ENCODE measurements around the gene GIPC1. TPM values are rescaled to one million over a fixed set of nuclear protein-coding genes. Genes with fewer than 3 reads are reported as not detected.

The GIPC1 gene
- total and polyA plus RNA-seq, 9 of the 15 experiments (the other 6 are each of a cell fraction or from before 2014, with no cell fraction given), result 0.49 to 54.7 (median 24.8) TPM

- no TSS peak for BruUV-seq (replicated peaks)
- ATAC-seq (no peak), FAIRE-seq (no peak), DNase-seq (ENCODE audit: extremely low read depth in 1 of 4, low spot score in 3 of 4) (no peak)
- no peaks in the 10 kb centered on the region for H3K9me3 ChIP-seq (replicated peaks; ENCODE audit: control insufficient read depth, insufficient read depth, low read depth, low read length)
- intact Hi-C loops (cut with micrococcal nuclease) (no loop called here), in situ Hi-C loops (cut with MboI) (no loop called here)
- H3K4me2 ChIP-seq (ENCODE audit: insufficient read depth, low read length), result peak overlapping the region; percentile 69
- no peaks in the 10 kb centered on the region for H3K27me3 ChIP-seq (ENCODE audit: control insufficient read depth in 2 of 2, insufficient read depth in 2 of 2, low read length in 2 of 2)
- peak overlapping the region; percentile 65 to 86 for H3K9ac ChIP-seq (ENCODE audit: insufficient read depth in 1 of 2, low read depth in 2 of 2, low read length in 2 of 2)
- peak overlapping the region; percentile 87 for H2AFZ ChIP-seq (ENCODE audit: low read depth, low read length)
- H3K36me3 ChIP-seq (ENCODE audit: control insufficient read depth, insufficient read depth, low read length), result peaks cover 6% of the 10 kb centered on the region; the same call in 2 of the 3 replicates
- peak overlapping the region; percentile 76 for H3K4me3 ChIP-seq
- H3K79me2 ChIP-seq (ENCODE audit: control insufficient read depth, insufficient read depth, low read length), result peaks cover 42% of the 10 kb centered on the region
- WGBS (ENCODE audit: insufficient coverage, low coverage, missing lambda C conversion rate), result 15% methylated on average over 23 of the region's 39 CpGs
- H4K20me1 ChIP-seq (replicated peaks; ENCODE audit: control insufficient read depth, insufficient read depth, low read length), result peaks cover 5% of the 10 kb centered on the region; the same call in 1 of the 2 replicates
- ChIA-PET CTCF (ENCODE audit: low intra/inter-chr PET ratio) (no interaction called here), POLR2A (interaction anchor here (0.6 to 1.0 kb wide), 4 partner anchors 10 to 842 kb away, joined by 3 to 5 read pairs (median 4); partner anchors contain the start of genes ASF1B and DNAJB1)
- peak overlapping the region; percentile 73 for H3K27ac ChIP-seq (ENCODE audit: extremely low read depth, low read depth, low read length)
- H3K4me1 ChIP-seq (replicated peaks in 1 of 2; ENCODE audit: control insufficient read depth in 2 of 2, insufficient read depth in 2 of 2, low read length in 2 of 2), result peaks cover 26 to 60% of the 10 kb centered on the region in 2 experiments; a peak in 4 of 5 replicates
- no peaks in the 10 kb centered on the region for H3K9me1 ChIP-seq (ENCODE audit: control insufficient read depth, insufficient read depth, low read length)
- TF ChIP-seq TRIM25 (IDR thresholded peaks at IDR 0.05; ENCODE audit: borderline replicate concordance) (no peak), ZNF212 (CRISPR knock-in tag; IDR thresholded peaks at IDR 0.05) (no peak), PHF20 (IDR thresholded peaks at IDR 0.05; ENCODE audit: partially characterized antibody) (peak; percentile 51), PML (IDR thresholded peaks at IDR 0.05; ENCODE audit: low read length) (no peak), ZNF583 (CRISPR knock-in tag; IDR thresholded peaks at IDR 0.05) (no peak), USF1 (CRISPR knock-in tag; IDR thresholded peaks at IDR 0.05) (no peak), ZBTB7A (IDR thresholded peaks at IDR 0.05; ENCODE audit: borderline replicate concordance, control insufficient read depth, low read depth, low read length) (peak; percentile 89; the same call in 1 of the 2 replicates), CHD2 (IDR thresholded peaks at IDR 0.05; ENCODE audit: low read depth, low read length) (no peak), RAD21 (CRISPR knock-in tag; conservative IDR thresholded peaks at IDR 0.05 in 1 of 2, IDR thresholded peaks at IDR 0.05 in 1 of 2) (no peak), MNT (conservative IDR thresholded peaks at IDR 0.05) (0 out of 4 replicates have a peak, but pooled peaks of 1 of the 2 experiments have one; percentile 65), MITF (IDR thresholded peaks at IDR 0.05) (peak; percentile 67), CTCFL (IDR thresholded peaks at IDR 0.05; ENCODE audit: borderline replicate concordance, insufficient read depth, low read depth, low read length, poor library complexity, severe bottlenecking) (no peak)
Observed at GRCh38 chr19:14528419-14529253, 32.7 kb upstream of the GIPC1 start.

Measured in K562 (cell line).